HepG2 (cell line): ENCODE results near the gene SURF1. TPM values are rescaled to one million over a fixed set of nuclear protein-coding genes. Genes with fewer than 3 reads are reported as not detected.
A peak's percentile ranks its signal among the peaks of the same experiment; 100 is the strongest.

ENCODE experiments used
- ATAC-seq: fragments of 200-7000 bp; cut with Tn5 transposase; 3 replicates; pipeline ENCODE4 v1.9.1; 2020; ENCODE audit warnings: mild to moderate bottlenecking, moderate library complexity
- BruUV-seq: library from RNA; stranded (reverse); fragments of 400-500 nt; replicated peaks from 2 replicates; lab custom pipeline; 2021; lab: Mats Ljungman, UMichigan
- CTCF ChIA-PET: fragments of 300-600 bp; formaldehyde crosslinking; extraction: SDS; loops from one replicate; lab custom pipeline; 2021; ENCODE audit warnings: low total read pairs, inconsistent platforms, low intra/inter-chr PET ratio; lab: Yijun Ruan, JAX
- POLR2A ChIA-PET: fragments of 350-600 bp; sonication (Branson Sonifier 250); formaldehyde crosslinking; loops from one replicate; lab custom pipeline; 2020; ENCODE audit warnings: antibody characterized with exemption, inconsistent platforms; lab: Yijun Ruan, JAX
- DNase-seq: peaks from one replicate; pipeline ENCODE4 v3.0.0-alpha.2; 2015; ENCODE audit warnings: low spot score
- FAIRE-seq: peaks from 3 replicates; lab custom pipeline; 2011; peaks lifted over from hg19 to GRCh38; lab: Jason Lieb, UNC
- H2AFZ ChIP-seq: one replicate; pipeline ENCODE4 v1.6.1; 2011; ENCODE audit warnings: low read length, inconsistent platforms
- H3K27ac ChIP-seq: fragments of 300-600 bp; 3 replicates; pipeline ENCODE4 v1.8.0; 2011; ENCODE audit warnings: mixed run types, mild to moderate bottlenecking, mixed read lengths, low read length, inconsistent platforms; ENCODE audit not compliant: insufficient read depth; ENCODE audit errors: extremely low read length
- H3K27me3 ChIP-seq, 2 experiments: fragments of 200-600 bp in 1 of 2; 2 replicates in 1 of 2; 3 replicates in 1 of 2; pipeline versions ENCODE4 v1.6.0 to v1.8.0; 2011; ENCODE audit warnings: low read length in 2 of 2, mild to moderate bottlenecking in 2 of 2, moderate library complexity in 2 of 2, inconsistent platforms in 1 of 2; ENCODE audit not compliant: insufficient read depth in 2 of 2, control insufficient read depth in 1 of 2
- H3K36me3 ChIP-seq, 2 experiments: fragments of 200-600 bp in 1 of 2; replicated peaks in 1 of 2; 2 replicates in 1 of 2; 3 replicates in 1 of 2; pipeline versions ENCODE4 v1.5.1 to v1.8.0; 2011; ENCODE audit warnings: low read length in 2 of 2, inconsistent platforms in 1 of 2; ENCODE audit not compliant: insufficient read depth in 2 of 2, control insufficient read depth in 1 of 2
- H3K4me1 ChIP-seq: 2 replicates; pipeline ENCODE4 v1.5.1; 2012; ENCODE audit warnings: low read length, inconsistent platforms; ENCODE audit not compliant: insufficient read depth
- H3K4me2 ChIP-seq: 2 replicates; pipeline ENCODE4 v1.6.0; 2011; ENCODE audit warnings: low read depth, low read length, inconsistent platforms
- H3K4me3 ChIP-seq, 3 experiments: fragments of 200-600 bp in 1 of 3; sonication (generic), shearing (Covaris generic) in 1 of 3; replicated peaks in 1 of 3; 2 replicates each; pipeline ENCODE4 v1.5.1; 2011 to 2016; ENCODE audit warnings: low read length in 3 of 3, inconsistent platforms in 2 of 3, low read depth in 2 of 3, mild to moderate bottlenecking in 2 of 3, control low read depth in 1 of 3, mixed read lengths in 1 of 3; ENCODE audit not compliant: insufficient read depth in 1 of 3
- H3K79me2 ChIP-seq: one replicate; pipeline ENCODE4 v1.6.1; 2011; ENCODE audit warnings: low read length, inconsistent platforms; ENCODE audit not compliant: insufficient read depth
- H3K9ac ChIP-seq: 2 replicates; pipeline ENCODE4 v1.6.0; 2011; ENCODE audit warnings: mild to moderate bottlenecking, low read depth, low read length, inconsistent platforms; ENCODE audit not compliant: insufficient read depth
- H3K9me3 ChIP-seq: 2 replicates; pipeline ENCODE4 v1.5.1; 2012; ENCODE audit warnings: mild to moderate bottlenecking, low read length
- H4K20me1 ChIP-seq: 2 replicates; pipeline ENCODE4 v1.6.0; 2011; ENCODE audit warnings: inconsistent platforms, mild to moderate bottlenecking, low read length, moderate library complexity; ENCODE audit not compliant: insufficient read depth
- CAMTA2 ChIP-seq: sonication (generic); formaldehyde crosslinking; IDR thresholded peaks from 2 replicates; pipeline ENCODE4 v1.4.0; 2020; ENCODE audit warnings: mild to moderate bottlenecking, missing genetic modification reagents, borderline replicate concordance
- IRX3 ChIP-seq: sonication (generic); formaldehyde crosslinking; IDR thresholded peaks from 2 replicates; pipeline ENCODE4 v1.8.1; 2023; ENCODE audit warnings: mild to moderate bottlenecking, low read depth, missing genetic modification reagents, borderline replicate concordance
- JUN ChIP-seq: sonication (generic); formaldehyde crosslinking; IDR thresholded peaks from 2 replicates; pipeline ENCODE4 v1.4.0; 2020; ENCODE audit warnings: mild to moderate bottlenecking, missing genetic modification reagents
- PBX3 ChIP-seq: sonication (generic); formaldehyde crosslinking; IDR thresholded peaks from 2 replicates; pipeline ENCODE4 v1.8.1; 2023; ENCODE audit warnings: missing genetic modification reagents, inconsistent platforms, borderline replicate concordance
- REL ChIP-seq: sonication (generic); formaldehyde crosslinking; conservative IDR thresholded peaks from 2 replicates; pipeline ENCODE4 v1.8.0; 2022; ENCODE audit warnings: mild to moderate bottlenecking, missing genetic modification reagents, moderate library complexity
- STAG1 ChIP-seq: sonication (generic); formaldehyde crosslinking; IDR thresholded peaks from 2 replicates; pipeline ENCODE4 v1.4.0; 2020; ENCODE audit warnings: missing genetic modification reagents
- TBP ChIP-seq: sonication (generic); formaldehyde crosslinking; IDR thresholded peaks from 2 replicates; pipeline ENCODE4 v1.5.0; 2020; ENCODE audit warnings: missing genetic modification reagents
- TEF ChIP-seq: sonication (generic); formaldehyde crosslinking; IDR thresholded peaks from 2 replicates; pipeline ENCODE4 v1.5.0; 2020; ENCODE audit warnings: missing genetic modification reagents
- TFDP2 ChIP-seq: sonication (generic); formaldehyde crosslinking; IDR thresholded peaks from 2 replicates; pipeline ENCODE4 v1.4.0; 2020; ENCODE audit warnings: missing genetic modification reagents
- ZBTB21 ChIP-seq: sonication (generic); formaldehyde crosslinking; IDR thresholded peaks from 2 replicates; pipeline ENCODE4 v1.4.0; 2020; ENCODE audit warnings: missing genetic modification reagents
- ZBTB34 ChIP-seq: sonication (generic); formaldehyde crosslinking; IDR thresholded peaks from 2 replicates; pipeline ENCODE4 v1.8.0; 2022; ENCODE audit warnings: mild to moderate bottlenecking, missing genetic modification reagents
- ZNF12 ChIP-seq: sonication (generic); formaldehyde crosslinking; IDR thresholded peaks from 2 replicates; pipeline ENCODE4 v1.5.0; 2020; ENCODE audit warnings: missing genetic modification reagents
- ZNF205 ChIP-seq: IDR thresholded peaks from 2 replicates; pipeline ENCODE4 v1.6.1; 2018; ENCODE audit warnings: missing biosample characterization, missing genetic modification reagents
- ZNF280B ChIP-seq: sonication (generic); formaldehyde crosslinking; IDR thresholded peaks from 2 replicates; pipeline ENCODE4 v1.5.0; 2020; ENCODE audit warnings: missing genetic modification reagents, mild to moderate bottlenecking, borderline replicate concordance
- ZNF292 ChIP-seq: sonication (generic); formaldehyde crosslinking; IDR thresholded peaks from 2 replicates; pipeline ENCODE4 v1.8.1; 2022; ENCODE audit warnings: mild to moderate bottlenecking, low read depth, missing genetic modification reagents, borderline replicate concordance
- ZNF30 ChIP-seq: sonication (generic); formaldehyde crosslinking; IDR thresholded peaks from 2 replicates; pipeline ENCODE4 v1.5.0; 2020; ENCODE audit warnings: mild to moderate bottlenecking, missing genetic modification reagents
- ZNF563 ChIP-seq: sonication (generic); formaldehyde crosslinking; IDR thresholded peaks from 2 replicates; pipeline ENCODE4 v1.8.0; 2022; ENCODE audit warnings: mild to moderate bottlenecking, moderate library complexity, missing genetic modification reagents
- ZNF768 ChIP-seq: sonication (generic); formaldehyde crosslinking; IDR thresholded peaks from 2 replicates; pipeline ENCODE4 v1.4.0; 2020; ENCODE audit warnings: missing genetic modification reagents
- WGBS: methylation state at CpG from one replicate; pipeline ENCODE4 v1.1.6; 2017; ENCODE audit warnings: low lambda C conversion rate; 5-methylcytosine and 5-hydroxymethylcytosine counted together
- in situ Hi-C: cut with HindIII; loops from 2 replicates; pipeline ENCODE4 v1.10.0; 2017; ENCODE audit warnings: low pct_unique_long_range_greater_than_20kb; ENCODE audit not compliant: extremely low pct_ligation_motif_present
- intact Hi-C: fragments of 100-400 bp; cut with micrococcal nuclease; formaldehyde crosslinking; loops from one replicate; pipeline ENCODE4 v1.10.0; 2022; ENCODE audit not compliant: unreplicated experiment
- polyA plus RNA-seq, 8 experiments: library from polyadenylated mRNA; depleted of rRNA in 3 of 8; stranded (reverse) in 7 of 8; unstranded in 1 of 8; fragments of >200 nt; fragmentation: Illumina TruSeq in 4 of 8; extraction: Trizol in 4 of 8; gene quantifications; 2 replicates each; pipeline versions ENCODE4 v1.2.1 to v1.2.3, GENCODE V29; 2011 to 2016; ENCODE audit warnings: low read depth in 4 of 8, missing spikeins in 1 of 8, mixed read lengths in 1 of 8; ENCODE audit not compliant: insufficient read depth in 1 of 8
- total RNA-seq, 5 experiments: library from RNA; depleted of rRNA; stranded (reverse); fragments of >200 nt; fragmentation: Illumina TruSeq; extraction: Trizol; gene quantifications; 2 replicates each; pipeline ENCODE4 v1.2.3, GENCODE V29; 2016; ENCODE audit warnings: low read depth in 1 of 5

Gene SURF1
- total and polyA plus RNA-seq, 2 of the 13 experiments (the other 11 are each of a cell fraction or from before 2014, with no cell fraction given) = 17.8 to 40.7 TPM

- ATAC-seq = peak; percentile 73
- TF ChIP-seq TFDP2 (CRISPR knock-in tag) (peak; percentile 71; the same call in 1 of the 2 replicates), ZNF563 (CRISPR knock-in tag) (0 out of 2 replicates have a peak, but pooled peaks have one; percentile 25), ZNF205 (CRISPR knock-in tag) (peak; percentile 85), ZBTB34 (0 out of 2 replicates have a peak, but pooled peaks have one; percentile 16), IRX3 (CRISPR knock-in tag) (peak; percentile 29; the same call in 1 of the 2 replicates), TEF (CRISPR knock-in tag) (no peak), PBX3 (CRISPR knock-in tag) (no peak), CAMTA2 (CRISPR knock-in tag) (peak; percentile 91), ZNF292 (CRISPR knock-in tag) (no peak), REL (CRISPR knock-in tag) (0 out of 2 replicates have a peak, but pooled peaks have one; percentile 68), STAG1 (no peak), ZNF280B (CRISPR knock-in tag) (no peak), ZNF30 (CRISPR knock-in tag) (no peak), ZNF12 (CRISPR knock-in tag) (no peak), TBP (CRISPR knock-in tag) (no peak), JUN (CRISPR knock-in tag) (no peak), ZNF768 (CRISPR knock-in tag) (peak; percentile 65; the same call in 1 of the 2 replicates), ZBTB21 (CRISPR knock-in tag) (no peak)
These were observed 8.1 kb downstream of the SURF1 start, which contains the start of the genes MED22 and RPL7A for GRCh38 chr9:133347985-133348717. Gene MED22, minus strand, starts transcription at chr9:133348131. Its CDS starts 1,469 bp downstream, at chr9:133346662. Gene RPL7A, plus strand, starts transcription at chr9:133348218. Its CDS starts 26 bp downstream, at chr9:133348244.

More at GRCh38 chr9:133347985-133348717, 8.1 kb downstream of the SURF1 start, which contains the start of the genes MED22 and RPL7A:
- H3K79me2 ChIP-seq = peaks cover 34% of the 10 kb centered on the region
- H3K9ac ChIP-seq = peak within 1 kb of the TSS; percentile 99
- FAIRE-seq (peak; percentile 85), DNase-seq (peak; percentile 94)
- peaks cover 29% of the 10 kb centered on the region for H3K4me1 ChIP-seq
- ChIA-PET POLR2A (interaction anchor here (0.6 to 2.6 kb wide), 26 partner anchors 8 to 366 kb away, joined by 3 to 22 read pairs (median 5); partner anchors contain the start of genes ADAMTS13, CACFD1, REXO4 and SLC2A6), CTCF (no interaction called here)
- H3K4me3 ChIP-seq = peak within 1 kb of the TSS; percentile 82 to 100 (median 97)
- BruUV-seq = no TSS peak
- under 1% methylated on average over 31 of the region's 64 CpGs for WGBS
- H3K36me3 ChIP-seq = peaks cover 20 to 65% of the 10 kb centered on the region in 2 experiments
- H3K27ac ChIP-seq = peak within 1 kb of the TSS; percentile 97
- intact Hi-C loops = no loop called here
- peaks cover 19% of the 10 kb centered on the region for H4K20me1 ChIP-seq
- no peaks in the 10 kb centered on the region for H3K9me3 ChIP-seq
- no peak within 1 kb of the TSS for H2AFZ ChIP-seq
- H3K4me2 ChIP-seq = peak within 1 kb of the TSS; percentile 97
- no peaks in the 10 kb centered on the region; a peak in 1 of 5 replicates for H3K27me3 ChIP-seq
- in situ Hi-C loops = no loop called here
